Lower leg skin (tissue), 3 donors: Measurements from ENCODE around the gene CACNG8.

Source experiments
- CTCF ChIP-seq, 3 donors: fragments of 450-650 bp; IDR thresholded peaks; one replicate each; pipeline ENCODE4 v1.5.1; 2016; ENCODE audit warnings: antibody characterized with exemption in 3 of 3, mild to moderate bottlenecking in 3 of 3, moderate library complexity in 2 of 3
- POLR2A ChIP-seq, 2 donors: fragments of 450-650 bp; IDR thresholded peaks; one replicate each; pipeline ENCODE4 v1.6.1; 2016 to 2017; ENCODE audit warnings: antibody characterized with exemption in 2 of 2, mild to moderate bottlenecking in 1 of 2, moderate library complexity in 1 of 2

- no peak for TF ChIP-seq POLR2A (IDR thresholded peaks at IDR 0.05)
- TF ChIP-seq CTCF (IDR thresholded peaks at IDR 0.05): no peak
Measured at GRCh38 chr19:53983457-53984289, 20.9 kb downstream of the CACNG8 start.
